ENCODE measurements around the gene MEGF6.

The MEGF6 gene

DNA sequence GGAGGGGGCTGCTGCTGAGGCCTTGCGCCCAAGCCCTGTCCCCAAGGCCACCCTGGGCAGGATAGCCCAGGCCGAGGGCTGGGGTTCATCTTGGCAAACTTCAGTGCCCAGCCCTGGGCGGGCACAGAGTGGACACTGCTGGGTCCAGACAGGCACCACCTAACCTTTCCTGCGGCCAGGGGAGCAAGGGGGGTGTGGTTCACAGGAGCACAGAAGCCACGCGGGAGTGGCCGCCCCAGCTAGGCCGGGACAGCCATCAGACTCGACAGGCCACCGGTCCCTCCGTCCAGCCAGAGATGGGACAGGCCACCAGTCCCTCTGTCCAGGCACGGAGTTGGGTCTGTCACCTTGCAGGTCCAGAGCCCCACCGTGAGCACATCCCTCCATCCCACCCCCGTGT is 127.9 kb downstream of the MEGF6 start:
- POLR2A ChIA-PET, result no interaction called here
- CTCF ChIA-PET, result interaction anchor here (0.9 to 1.5 kb wide), 2 partner anchors 56 to 114 kb away, joined by 3 to 4 read pairs; no protein-coding TSS in a partner anchor
- no peak for DNase-seq (ENCODE audit: extremely low spot score)
- TF ChIP-seq, protein P1, sequence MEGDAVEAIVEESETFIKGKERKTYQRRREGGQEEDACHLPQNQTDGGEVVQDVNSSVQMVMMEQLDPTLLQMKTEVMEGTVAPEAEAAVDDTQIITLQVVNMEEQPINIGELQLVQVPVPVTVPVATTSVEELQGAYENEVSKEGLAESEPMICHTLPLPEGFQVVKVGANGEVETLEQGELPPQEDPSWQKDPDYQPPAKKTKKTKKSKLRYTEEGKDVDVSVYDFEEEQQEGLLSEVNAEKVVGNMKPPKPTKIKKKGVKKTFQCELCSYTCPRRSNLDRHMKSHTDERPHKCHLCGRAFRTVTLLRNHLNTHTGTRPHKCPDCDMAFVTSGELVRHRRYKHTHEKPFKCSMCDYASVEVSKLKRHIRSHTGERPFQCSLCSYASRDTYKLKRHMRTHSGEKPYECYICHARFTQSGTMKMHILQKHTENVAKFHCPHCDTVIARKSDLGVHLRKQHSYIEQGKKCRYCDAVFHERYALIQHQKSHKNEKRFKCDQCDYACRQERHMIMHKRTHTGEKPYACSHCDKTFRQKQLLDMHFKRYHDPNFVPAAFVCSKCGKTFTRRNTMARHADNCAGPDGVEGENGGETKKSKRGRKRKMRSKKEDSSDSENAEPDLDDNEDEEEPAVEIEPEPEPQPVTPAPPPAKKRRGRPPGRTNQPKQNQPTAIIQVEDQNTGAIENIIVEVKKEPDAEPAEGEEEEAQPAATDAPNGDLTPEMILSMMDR (IDR thresholded peaks at IDR 0.05; ENCODE audit: control extremely low read depth, extremely low read depth, low read depth, missing control alignments), result no peak

DNA sequence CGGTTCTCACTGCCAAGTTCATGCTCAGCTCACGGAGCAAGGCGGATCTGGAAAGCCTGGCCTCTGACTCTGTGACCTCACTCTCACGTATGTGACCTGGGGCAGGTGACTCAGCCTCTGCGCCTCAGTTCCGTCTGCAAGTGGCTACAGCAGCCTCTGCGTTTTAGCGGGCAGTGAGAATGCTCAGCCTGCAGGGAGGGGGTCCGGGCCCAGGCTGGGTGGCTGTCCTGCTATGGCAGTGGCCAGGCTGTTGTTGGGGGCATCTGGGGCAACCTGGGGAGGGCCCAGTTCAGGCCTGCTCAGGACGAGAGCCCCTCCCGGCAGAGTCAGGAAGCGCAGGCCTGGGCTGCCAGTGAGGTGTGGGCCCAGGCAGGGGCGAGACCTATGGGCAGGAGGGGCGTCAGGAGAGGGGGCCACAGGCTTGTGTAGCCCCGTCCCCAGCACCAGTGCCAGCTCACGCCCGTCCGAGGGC is 128.9 kb downstream of the MEGF6 start:
- DNase-seq (ENCODE audit: extremely low spot score), result no peak
- ChIA-PET POLR2A (no interaction called here), CTCF (interaction anchor here (0.7 to 2.0 kb wide), 3 partner anchors 9 to 30 kb away, joined by 3 to 14 read pairs (median 4); no protein-coding TSS in a partner anchor)
- TF ChIP-seq, protein P1 (IDR thresholded peaks at IDR 0.05; ENCODE audit: control extremely low read depth, extremely low read depth, low read depth, missing control alignments), result no peak

DNA sequence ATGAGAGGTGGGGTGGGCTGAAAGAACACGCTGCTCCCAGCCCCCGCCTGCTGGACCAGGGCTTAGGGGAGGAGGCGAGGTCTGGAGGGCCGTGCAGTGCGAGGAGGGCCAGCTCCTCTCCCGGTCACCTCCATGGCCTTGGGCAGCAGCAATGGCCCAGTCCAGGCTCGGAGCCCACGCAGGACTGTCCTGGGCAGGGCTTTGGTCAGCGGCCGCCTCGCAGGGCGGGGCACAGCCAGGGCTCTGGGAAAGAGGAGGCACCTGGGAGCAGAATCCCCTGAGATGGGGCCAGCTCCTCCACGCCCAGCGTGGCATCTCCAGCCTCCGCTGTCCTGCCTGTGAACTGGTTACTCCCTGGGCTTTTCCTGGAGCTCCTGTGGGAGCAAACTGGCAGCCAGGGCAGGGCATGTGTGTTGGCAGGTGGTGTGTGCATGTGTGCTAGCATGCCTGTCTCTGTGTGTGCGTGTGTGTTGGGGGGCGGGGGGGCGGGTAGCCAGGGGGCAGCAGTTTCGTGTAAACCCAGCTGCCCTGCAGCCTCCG is 129.4 kb downstream of the MEGF6 start:
- TF ChIP-seq, protein P1 (IDR thresholded peaks at IDR 0.05; ENCODE audit: control extremely low read depth, extremely low read depth, low read depth, missing control alignments), result no peak
- ChIA-PET POLR2A (no interaction called here), CTCF (interaction anchor here (1.4 to 2.0 kb wide), 2 partner anchors 9 to 29 kb away, joined by 4 to 14 read pairs; no protein-coding TSS in a partner anchor)
- no peak for DNase-seq (ENCODE audit: extremely low spot score)

DNA sequence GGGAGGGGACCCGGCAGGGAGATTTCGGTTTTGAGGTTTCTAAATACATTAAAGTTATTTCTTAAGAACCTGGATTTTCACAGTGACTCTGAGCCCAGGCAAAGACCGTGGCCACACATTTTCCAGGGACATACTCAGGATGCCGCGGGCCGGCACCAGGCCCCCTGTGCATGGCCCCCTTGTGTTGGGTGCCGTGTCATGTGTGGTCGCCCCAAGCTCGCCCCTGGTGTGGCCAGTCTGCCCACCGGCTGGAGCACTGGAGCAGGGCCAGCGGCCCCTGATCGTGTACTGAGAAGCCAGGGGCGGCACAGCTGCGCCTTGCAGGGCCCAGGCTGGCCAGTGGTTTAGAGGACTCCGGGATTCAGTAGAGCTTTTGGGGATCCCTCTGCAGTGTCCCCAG is 130.3 kb downstream of the MEGF6 start:
- ChIA-PET CTCF (interaction anchor here (2.0 kb wide), 1 partner anchor 28 kb away, joined by 14 read pairs; no protein-coding TSS in a partner anchor), POLR2A (no interaction called here)
- no peak for DNase-seq (ENCODE audit: extremely low spot score)
- TF ChIP-seq, protein P1 (IDR thresholded peaks at IDR 0.05; ENCODE audit: control extremely low read depth, extremely low read depth, low read depth, missing control alignments), result no peak

DNA sequence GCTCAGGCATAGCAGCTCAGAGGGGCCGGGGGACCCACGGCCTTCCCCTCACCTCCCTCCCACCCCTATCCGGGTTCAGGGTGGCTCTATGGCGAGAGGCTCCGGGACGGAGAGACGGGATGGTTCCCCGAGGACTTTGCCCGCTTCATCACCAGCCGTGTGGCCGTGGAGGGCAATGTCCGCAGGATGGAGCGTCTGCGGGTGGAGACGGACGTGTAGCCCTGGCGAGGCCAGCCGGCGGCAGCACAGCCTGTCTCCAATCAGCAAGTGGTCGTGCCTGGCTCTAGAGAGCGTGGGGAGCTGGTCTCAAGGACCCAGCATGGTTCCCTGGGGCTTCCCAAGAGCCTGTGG is 131.0 kb downstream of the MEGF6 start:
- TF ChIP-seq, protein P1 (IDR thresholded peaks at IDR 0.05; ENCODE audit: control extremely low read depth, extremely low read depth, low read depth, missing control alignments), result no peak
- DNase-seq (ENCODE audit: extremely low spot score), result no peak
- ChIA-PET CTCF (interaction anchor here (2.0 kb wide), 1 partner anchor 27 kb away, joined by 14 read pairs; no protein-coding TSS in a partner anchor), POLR2A (no interaction called here)

DNA sequence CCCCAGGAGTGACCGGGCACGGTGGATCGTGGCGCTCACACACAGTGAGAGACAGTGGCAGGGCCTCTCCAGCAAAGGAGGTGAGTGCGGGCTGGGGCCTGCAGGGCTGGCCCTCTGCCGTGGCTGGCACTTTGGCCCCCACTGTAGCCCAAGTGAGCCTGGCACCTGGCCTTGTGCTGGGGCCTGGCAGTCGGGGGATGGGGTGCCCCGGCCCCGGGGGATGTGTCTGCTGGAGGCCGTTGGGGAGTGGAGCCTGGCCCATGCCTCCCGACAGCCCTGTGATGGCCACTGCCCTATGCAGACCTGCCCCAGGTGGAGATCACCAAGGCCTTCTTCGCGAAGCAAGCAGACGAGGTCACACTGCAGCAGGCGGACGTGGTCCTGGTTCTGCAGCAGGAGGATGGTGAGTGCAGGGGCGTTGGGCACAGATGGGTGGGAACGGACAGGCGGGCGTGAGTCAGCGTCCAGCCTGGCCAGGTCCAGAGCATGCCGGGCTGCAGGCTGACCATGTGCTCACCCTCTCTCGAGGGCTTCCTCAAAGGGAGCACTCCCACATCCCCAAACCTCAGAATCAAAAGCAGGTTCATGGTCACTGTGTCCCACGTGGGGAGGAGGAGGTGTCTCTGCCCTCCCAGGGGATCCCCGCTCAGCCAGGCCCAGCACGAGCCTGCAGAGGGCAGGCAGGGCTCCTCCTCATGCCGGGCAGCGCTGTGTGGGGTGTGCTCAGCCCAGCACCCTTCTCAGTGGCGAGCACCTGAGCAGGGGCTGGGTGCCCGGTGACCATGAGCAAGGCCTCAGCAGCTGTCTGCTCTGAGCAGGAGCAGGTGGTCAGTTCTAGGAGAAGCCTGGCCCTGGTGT is 131.6 kb downstream of the MEGF6 start:
- CTCF ChIA-PET, result no interaction called here
- no peak for DNase-seq (ENCODE audit: extremely low spot score)
- POLR2A ChIA-PET, result no interaction called here
- TF ChIP-seq, protein P1 (IDR thresholded peaks at IDR 0.05; ENCODE audit: control extremely low read depth, extremely low read depth, low read depth, missing control alignments), result no peak
